Spleen (tissue), 11 donors: Measurements from ENCODE around the gene FSTL4. TPM values are rescaled to one million over a fixed set of nuclear protein-coding genes. Genes with fewer than 3 reads are reported as not detected.

Experiments
- DNase-seq: peaks from one replicate; pipeline ENCODE4 v3.0.0-alpha.2; 2020
- H3K27ac ChIP-seq, 8 donors: fragments of 200-600 bp; sonication (generic) in 7 of 8; 1 replicate in 4 of 8; 2 replicates in 4 of 8; pipeline versions ENCODE4 v1.5.0 to v1.8.0; 2016 to 2021; ENCODE audit warnings: inconsistent platforms in 4 of 8, mild to moderate bottlenecking in 4 of 8, moderate library complexity in 1 of 8
- H3K27me3 ChIP-seq, 7 donors: fragments of 200-600 bp; sonication (generic) in 6 of 7; replicated peaks in 1 of 7; 1 replicate in 4 of 7; 2 replicates in 3 of 7; pipeline versions ENCODE4 v1.5.0 to v1.8.0; 2016 to 2021; ENCODE audit warnings: inconsistent platforms in 3 of 7, mild to moderate bottlenecking in 1 of 7
- H3K36me3 ChIP-seq, 6 donors: fragments of 200-600 bp; sonication (generic) in 5 of 6; 1 replicate in 4 of 6; 2 replicates in 2 of 6; pipeline versions ENCODE4 v1.5.0 to v1.8.0; 2016 to 2021; ENCODE audit warnings: inconsistent platforms in 2 of 6
- H3K4me1 ChIP-seq, 6 donors: fragments of 200-600 bp; sonication (generic) in 5 of 6; 1 replicate in 3 of 6; 2 replicates in 3 of 6; pipeline versions ENCODE4 v1.5.0 to v1.8.0; 2016 to 2021; ENCODE audit warnings: inconsistent platforms in 3 of 6
- H3K4me3 ChIP-seq, 8 donors: fragments of 200-600 bp; sonication (generic) in 7 of 8; 1 replicate in 4 of 8; 2 replicates in 4 of 8; pipeline versions ENCODE4 v1.5.0 to v1.8.0; 2016 to 2021; ENCODE audit warnings: inconsistent platforms in 4 of 8, mild to moderate bottlenecking in 4 of 8, moderate library complexity in 2 of 8
- H3K9me3 ChIP-seq, 8 donors: fragments of 200-600 bp; sonication (generic) in 7 of 8; 1 replicate in 4 of 8; 2 replicates in 4 of 8; pipeline versions ENCODE4 v1.5.0 to v1.8.0; 2016 to 2021; ENCODE audit warnings: inconsistent platforms in 4 of 8
- POLR2A ChIP-seq, 3 donors: fragments of 450-650 bp; IDR thresholded peaks; one replicate each; pipeline ENCODE4 v1.5.1; 2017; ENCODE audit warnings: antibody characterized with exemption in 3 of 3, mild to moderate bottlenecking in 1 of 3
- POLR2AphosphoS5 ChIP-seq, 3 donors: sonication (generic); formaldehyde crosslinking; IDR thresholded peaks; one replicate each; pipeline ENCODE4 v1.5.1; 2017; ENCODE audit warnings: antibody characterized with exemption in 3 of 3
- WGBS, 5 donors: extraction: QIAGEN DNeasy Blood & Tissue Kit in 3 of 5; methylation state at CpG; one replicate each; pipeline versions ENCODE4 v1.1.5 to v1.1.7; 2013 to 2018; 5-methylcytosine and 5-hydroxymethylcytosine counted together
- intact Hi-C: fragments of 100-400 bp; cut with DNase I; formaldehyde crosslinking; loops from one replicate; pipeline ENCODE4 v1.15.0; 2023; ENCODE audit warnings: low total_unique reads
- polyA plus RNA-seq, 3 donors: library from polyadenylated mRNA; stranded (reverse); fragments of 200-250 nt; gene quantifications; one replicate each; pipeline ENCODE4 v1.2.1, GENCODE V29; 2013
- total RNA-seq, 7 donors: library from RNA; depleted of rRNA in 3 of 7; stranded (reverse); fragments of >200 nt in 3 of 7; fragmentation: NEBNext Ultra II Directional in 4 of 7; extraction: Animal tissue kit (Norgen Biotek cat#: 25700) in 4 of 7; gene quantifications; one replicate each; pipeline versions ENCODE4 v1.1.0 to v1.2.1, GENCODE V29; 2016 to 2021
- TF ChIP-seq, protein P1 (sequence below), 11 experiments: fragments of 200-600 bp in 7 of 11; fragments of 450-650 bp in 4 of 11; sonication (generic) in 4 of 11; IDR thresholded peaks in 8 of 11; conservative IDR thresholded peaks in 3 of 11; 1 replicate in 7 of 11; 2 replicates in 4 of 11; pipeline versions ENCODE4 v1.4.0 to v1.8.0; 2016 to 2021; ENCODE audit warnings: antibody characterized with exemption in 11 of 11, inconsistent platforms in 4 of 11, mild to moderate bottlenecking in 1 of 11
- donor health status: healthy with polysubstance abuse.
- donor health status: DM: no; HTN: no; CAD: no; lungs with moderate emphysema.
- donor health status: DM: no; HTN: no; CAD: no.
- donor health status: Bipolar disorder and iron deficiency.
- donor health status: healthy.
- donor health status: DM: no; HTN: no; CAD: no.
- donor health status: DM: yes; HTN: yes; CAD: no.

FSTL4 gene
- total and polyA plus RNA-seq, 10 donors = under 0.01 to 1.0 (median 0.37) TPM; not detected in 4

DNA sequence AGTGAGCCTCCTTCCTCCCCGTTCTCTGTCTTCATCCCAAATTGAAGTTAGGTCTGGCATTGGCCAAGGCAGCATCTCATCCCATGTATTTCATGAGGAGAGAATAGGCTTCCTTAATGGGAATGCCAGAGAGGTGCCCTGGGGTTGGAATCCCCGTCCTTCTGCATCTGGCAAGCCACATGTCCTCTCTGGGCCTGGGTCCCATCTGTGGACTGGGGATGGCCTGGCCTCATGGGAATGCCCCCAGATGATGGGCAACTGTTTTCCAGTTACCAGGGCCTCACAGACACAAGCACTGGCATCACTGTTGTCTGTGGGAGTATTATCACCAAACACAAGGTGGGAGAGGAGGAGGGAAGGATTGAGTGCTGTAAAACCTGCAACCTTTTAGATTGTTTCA lies 153.9 kb downstream of the FSTL4 start:
- Histone ChIP-seq H3K4me1 (no peaks in the 10 kb centered on the region), H3K9me3 (no peaks in the 10 kb centered on the region), H3K27ac (no peak overlapping the region), H3K27me3 (peaks cover 0 to 2% (median 0%) of the 10 kb centered on the region in 7 donors), H3K4me3 (no peak overlapping the region), H3K36me3 (no peaks in the 10 kb centered on the region)
- DNase-seq = no peak
- 88 to 93% (median 88%) methylated on average over 2 of the region's 2 CpGs for WGBS, 5 donors
- TF ChIP-seq, protein P1, sequence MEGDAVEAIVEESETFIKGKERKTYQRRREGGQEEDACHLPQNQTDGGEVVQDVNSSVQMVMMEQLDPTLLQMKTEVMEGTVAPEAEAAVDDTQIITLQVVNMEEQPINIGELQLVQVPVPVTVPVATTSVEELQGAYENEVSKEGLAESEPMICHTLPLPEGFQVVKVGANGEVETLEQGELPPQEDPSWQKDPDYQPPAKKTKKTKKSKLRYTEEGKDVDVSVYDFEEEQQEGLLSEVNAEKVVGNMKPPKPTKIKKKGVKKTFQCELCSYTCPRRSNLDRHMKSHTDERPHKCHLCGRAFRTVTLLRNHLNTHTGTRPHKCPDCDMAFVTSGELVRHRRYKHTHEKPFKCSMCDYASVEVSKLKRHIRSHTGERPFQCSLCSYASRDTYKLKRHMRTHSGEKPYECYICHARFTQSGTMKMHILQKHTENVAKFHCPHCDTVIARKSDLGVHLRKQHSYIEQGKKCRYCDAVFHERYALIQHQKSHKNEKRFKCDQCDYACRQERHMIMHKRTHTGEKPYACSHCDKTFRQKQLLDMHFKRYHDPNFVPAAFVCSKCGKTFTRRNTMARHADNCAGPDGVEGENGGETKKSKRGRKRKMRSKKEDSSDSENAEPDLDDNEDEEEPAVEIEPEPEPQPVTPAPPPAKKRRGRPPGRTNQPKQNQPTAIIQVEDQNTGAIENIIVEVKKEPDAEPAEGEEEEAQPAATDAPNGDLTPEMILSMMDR (IDR thresholded peaks at IDR 0.05 in 8 of 11, conservative IDR thresholded peaks at IDR 0.05 in 3 of 11) = no peak
- intact Hi-C loops = no loop called here

DNA sequence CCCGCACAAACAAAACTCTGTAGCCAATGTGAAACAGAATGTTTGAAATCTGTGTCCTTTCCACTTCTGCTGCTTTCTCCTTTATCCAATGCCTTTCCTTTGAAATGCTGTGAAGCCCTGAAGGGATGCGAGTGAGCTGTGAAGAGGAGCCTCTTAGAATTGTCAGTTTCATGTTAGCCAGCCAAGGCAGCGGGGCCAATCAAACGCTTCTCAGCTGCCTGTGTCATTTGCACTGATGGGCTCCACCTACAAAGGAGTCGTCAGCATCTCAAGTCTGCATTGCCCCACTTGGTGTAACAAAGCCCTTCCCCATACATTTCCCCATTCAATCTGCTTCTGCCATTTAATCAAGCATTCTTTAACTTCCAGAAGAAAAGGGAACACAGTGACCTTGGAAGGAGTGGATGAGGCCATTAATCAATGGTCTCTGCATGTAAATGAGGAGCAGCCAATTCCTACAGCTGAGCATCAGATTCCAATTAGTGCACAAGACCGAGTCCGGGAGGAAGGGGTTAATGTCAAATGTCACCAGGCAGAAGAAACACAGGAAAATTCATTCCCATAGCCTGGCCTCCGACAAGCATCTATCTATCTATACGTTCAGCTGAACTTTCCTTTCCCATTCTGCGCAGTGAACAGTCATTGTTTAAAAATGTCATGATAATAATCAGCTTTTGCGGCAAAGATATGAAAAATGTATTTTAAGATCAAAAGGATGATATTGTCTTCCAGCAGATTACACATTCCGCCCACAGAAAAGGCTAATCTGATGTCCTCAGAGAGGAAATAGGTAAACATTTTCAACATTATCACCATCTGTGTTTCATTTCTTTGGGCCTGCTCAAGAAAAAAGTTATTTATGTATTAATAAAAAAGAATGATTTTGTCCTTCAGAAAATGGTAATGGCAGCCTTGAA lies 154.6 kb downstream of the FSTL4 start:
- H3K4me3 ChIP-seq = no peak overlapping the region
- H3K4me1 ChIP-seq = no peaks in the 10 kb centered on the region
- no peaks in the 10 kb centered on the region for H3K9me3 ChIP-seq
- intact Hi-C loops = no loop called here
- WGBS, 5 donors = 74 to 79% (median 77%) methylated on average over 12 of the region's 12 CpGs
- TF ChIP-seq, protein P1 (IDR thresholded peaks at IDR 0.05 in 8 of 11, conservative IDR thresholded peaks at IDR 0.05 in 3 of 11) = no peak
- TF ChIP-seq POLR2AphosphoS5 (IDR thresholded peaks at IDR 0.05) (no peak), POLR2A (IDR thresholded peaks at IDR 0.05) (no peak)
- H3K27ac ChIP-seq = no peak overlapping the region
- DNase-seq = no peak
- peaks cover 0 to 4% (median 0%) of the 10 kb centered on the region in 7 donors for H3K27me3 ChIP-seq
- H3K36me3 ChIP-seq = no peaks in the 10 kb centered on the region

DNA sequence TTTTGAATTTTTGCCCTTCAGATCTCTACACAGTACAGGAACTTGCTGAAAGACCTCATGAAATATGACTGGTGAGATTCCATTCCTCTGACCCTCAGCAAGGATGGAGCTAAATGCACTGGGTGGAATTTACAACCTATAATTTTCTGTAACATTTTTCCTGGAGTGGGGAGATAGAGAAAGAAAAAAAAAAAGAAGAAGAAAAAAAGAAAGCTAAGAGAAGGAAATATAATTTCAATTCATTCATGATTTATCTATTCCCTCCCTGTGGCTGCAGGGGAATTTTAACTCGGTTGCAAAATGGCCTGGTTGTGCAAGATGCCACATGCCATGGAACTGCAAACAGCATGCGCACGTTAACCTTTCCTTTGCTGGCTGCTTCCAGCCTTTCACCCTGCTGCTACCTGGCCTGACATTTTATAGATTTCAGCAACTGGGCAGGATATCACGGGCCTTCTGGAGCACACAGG lies 155.4 kb downstream of the FSTL4 start:
- TF ChIP-seq POLR2AphosphoS5 (IDR thresholded peaks at IDR 0.05) = no peak
- no peak for TF ChIP-seq POLR2A (IDR thresholded peaks at IDR 0.05)
- TF ChIP-seq, protein P1 (IDR thresholded peaks at IDR 0.05 in 8 of 11, conservative IDR thresholded peaks at IDR 0.05 in 3 of 11) = no peak
- Histone ChIP-seq H3K4me1 (no peaks in the 10 kb centered on the region), H3K4me3 (no peak overlapping the region), H3K36me3 (no peaks in the 10 kb centered on the region), H3K27ac (no peak overlapping the region), H3K9me3 (no peaks in the 10 kb centered on the region), H3K27me3 (peaks cover 0 to 4% (median 0%) of the 10 kb centered on the region in 7 donors)
- 46 to 78% (median 62%) methylated on average over 4 of the region's 4 CpGs for WGBS, 5 donors
- DNase-seq = no peak
- intact Hi-C loops = no loop called here

DNA sequence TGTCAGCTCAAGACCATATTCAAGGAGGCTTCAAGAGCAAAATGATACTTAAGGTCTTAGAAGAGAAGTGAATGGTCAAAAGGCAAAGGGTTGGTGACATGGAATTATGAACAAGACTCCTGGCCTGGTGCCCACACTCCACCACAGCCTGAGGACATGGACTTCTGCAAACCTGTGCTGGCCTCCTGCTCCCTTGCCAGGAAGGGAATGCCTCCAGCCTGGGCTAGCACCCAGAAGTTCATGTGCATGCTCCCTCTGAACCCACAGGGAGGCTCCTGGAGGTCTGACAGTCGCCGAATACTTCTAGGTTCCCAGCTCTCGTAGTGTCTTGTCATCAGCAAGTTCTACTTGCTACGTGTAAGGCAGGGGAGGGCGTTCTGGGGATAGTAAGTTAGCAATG lies 156.7 kb downstream of the FSTL4 start:
- WGBS, 5 donors = 78 to 90% (median 87%) methylated on average over 5 of the region's 5 CpGs
- H3K4me1 ChIP-seq = no peaks in the 10 kb centered on the region
- H3K27ac ChIP-seq = no peak overlapping the region
- H3K9me3 ChIP-seq = no peaks in the 10 kb centered on the region
- peaks cover 0 to 4% (median 0%) of the 10 kb centered on the region in 7 donors for H3K27me3 ChIP-seq
- DNase-seq = no peak
- H3K36me3 ChIP-seq = no peaks in the 10 kb centered on the region
- intact Hi-C loops = no loop called here
- no peak overlapping the region for H3K4me3 ChIP-seq
- TF ChIP-seq POLR2AphosphoS5 (IDR thresholded peaks at IDR 0.05) (no peak), POLR2A (IDR thresholded peaks at IDR 0.05) (no peak)
- TF ChIP-seq, protein P1 (IDR thresholded peaks at IDR 0.05 in 8 of 11, conservative IDR thresholded peaks at IDR 0.05 in 3 of 11) = no peak
